AG09319 (cell line): ENCODE measurements around the gene CHMP1A.

Source experiments
- DNase-seq: peaks from one replicate; pipeline ENCODE4 v3.0.0-alpha.2; 2010; ENCODE audit warnings: low read depth; ENCODE audit errors: extremely low read depth
- CTCF ChIP-seq: IDR thresholded peaks from 2 replicates; pipeline ENCODE4 v1.5.1; 2011; ENCODE audit warnings: low read depth, mild to moderate bottlenecking, inconsistent platforms, low read length, moderate library complexity

CHMP1A gene

GRCh38 chr16:89657442-89658220, at the start of gene CHMP1A, which contains the start of gene SPATA33:
CHMP1A (minus strand) TSS chr16:89657708; CDS start chr16:89657588, 120 bp downstream.
SPATA33 (plus strand) TSS chr16:89657836; CDS start chr16:89657912, 76 bp downstream.
- DNase-seq = peak; percentile 59
- no peak for TF ChIP-seq CTCF

GRCh38 chr16:89706518-89707260, 49.2 kb upstream of the CHMP1A start:
- no peak for TF ChIP-seq CTCF
- no peak for DNase-seq

GRCh38 chr16:89705006-89705405, 47.5 kb upstream of the CHMP1A start:
- no peak for DNase-seq
- TF ChIP-seq CTCF = no peak

GRCh38 chr16:89704281-89704680, 46.8 kb upstream of the CHMP1A start:
- TF ChIP-seq CTCF = no peak; the same call in 1 of the 2 replicates
- no peak for DNase-seq

- DNase-seq = no peak
Observed at GRCh38 chr16:89701425-89702406, 44.2 kb upstream of the CHMP1A start, which contains the start of gene SPATA2L. SPATA2L (minus strand) TSS chr16:89701705; CDS start chr16:89701232, 473 bp downstream.

More at GRCh38 chr16:89701425-89702406, 44.2 kb upstream of the CHMP1A start, which contains the start of gene SPATA2L:
- peak; percentile 15 for TF ChIP-seq CTCF
